ENCODE data around the gene ATG14.

Gene ATG14

GRCh38 chr14:55381040-55381439 lies 30.6 kb downstream of the ATG14 start:
- no peak overlapping the region for H3K27ac ChIP-seq
- no peaks in the 10 kb centered on the region for H3K27me3 ChIP-seq (ENCODE audit: control insufficient read depth, insufficient read depth, low read length)
- no peak overlapping the region for H3K4me2 ChIP-seq (ENCODE audit: low read length)
- H3K9ac ChIP-seq = no peak overlapping the region
- no peak overlapping the region for H3K4me3 ChIP-seq (ENCODE audit: low read depth, low read length)
- H3K4me1 ChIP-seq = no peaks in the 10 kb centered on the region
- H2AFZ ChIP-seq = no peak overlapping the region
- no peaks in the 10 kb centered on the region for H3K79me2 ChIP-seq
- no peaks in the 10 kb centered on the region for H3K36me3 ChIP-seq (ENCODE audit: control insufficient read depth, insufficient read depth, low read length)
- TF ChIP-seq CTCF (IDR thresholded peaks at IDR 0.05) = no peak
- H3K9me3 ChIP-seq (ENCODE audit: control insufficient read depth, low read length) = no peaks in the 10 kb centered on the region

- Histone ChIP-seq H3K4me3 (ENCODE audit: low read depth, low read length) (no peak overlapping the region), H3K4me2 (ENCODE audit: low read length) (no peak overlapping the region), H2AFZ (no peak overlapping the region), H3K27ac (no peak overlapping the region), H3K79me2 (no peaks in the 10 kb centered on the region), H3K9ac (no peak overlapping the region), H3K27me3 (ENCODE audit: control insufficient read depth, insufficient read depth, low read length) (no peaks in the 10 kb centered on the region), H3K4me1 (no peaks in the 10 kb centered on the region), H3K36me3 (ENCODE audit: control insufficient read depth, insufficient read depth, low read length) (no peaks in the 10 kb centered on the region), H3K9me3 (ENCODE audit: control insufficient read depth, low read length) (no peaks in the 10 kb centered on the region)
- TF ChIP-seq CTCF (IDR thresholded peaks at IDR 0.05) = no peak
Measured at GRCh38 chr14:55377236-55377635, 34.4 kb downstream of the ATG14 start.

GRCh38 chr14:55374771-55375170 lies 36.9 kb downstream of the ATG14 start:
- TF ChIP-seq CTCF (IDR thresholded peaks at IDR 0.05) = no peak
- Histone ChIP-seq H3K79me2 (no peaks in the 10 kb centered on the region), H3K9ac (no peak overlapping the region), H3K4me3 (ENCODE audit: low read depth, low read length) (no peak overlapping the region), H3K4me2 (ENCODE audit: low read length) (no peak overlapping the region), H3K27ac (no peak overlapping the region), H3K9me3 (ENCODE audit: control insufficient read depth, low read length) (no peaks in the 10 kb centered on the region), H3K36me3 (ENCODE audit: control insufficient read depth, insufficient read depth, low read length) (no peaks in the 10 kb centered on the region), H2AFZ (no peak overlapping the region), H3K4me1 (no peaks in the 10 kb centered on the region), H3K27me3 (ENCODE audit: control insufficient read depth, insufficient read depth, low read length) (no peaks in the 10 kb centered on the region)

GRCh38 chr14:55373784-55374705 lies 37.6 kb downstream of the ATG14 start:
- Histone ChIP-seq H3K36me3 (ENCODE audit: control insufficient read depth, insufficient read depth, low read length) (no peaks in the 10 kb centered on the region), H3K4me3 (ENCODE audit: low read depth, low read length) (no peak overlapping the region), H2AFZ (no peak overlapping the region), H3K4me2 (ENCODE audit: low read length) (no peak overlapping the region), H3K27me3 (ENCODE audit: control insufficient read depth, insufficient read depth, low read length) (no peaks in the 10 kb centered on the region), H3K9me3 (ENCODE audit: control insufficient read depth, low read length) (no peaks in the 10 kb centered on the region), H3K27ac (no peak overlapping the region), H3K9ac (no peak overlapping the region), H3K4me1 (no peaks in the 10 kb centered on the region), H3K79me2 (no peaks in the 10 kb centered on the region)
- no peak for TF ChIP-seq CTCF (IDR thresholded peaks at IDR 0.05)

- no peaks in the 10 kb centered on the region for H3K79me2 ChIP-seq
- no peak overlapping the region for H3K27ac ChIP-seq
- no peak overlapping the region for H2AFZ ChIP-seq
- H3K36me3 ChIP-seq (ENCODE audit: control insufficient read depth, insufficient read depth, low read length) = no peaks in the 10 kb centered on the region
- no peak for TF ChIP-seq CTCF (IDR thresholded peaks at IDR 0.05)
- H3K9ac ChIP-seq = no peak overlapping the region
- H3K4me3 ChIP-seq (ENCODE audit: low read depth, low read length) = no peak overlapping the region
- H3K9me3 ChIP-seq (ENCODE audit: control insufficient read depth, low read length) = no peaks in the 10 kb centered on the region
- H3K4me2 ChIP-seq (ENCODE audit: low read length) = no peak overlapping the region
- no peaks in the 10 kb centered on the region for H3K27me3 ChIP-seq (ENCODE audit: control insufficient read depth, insufficient read depth, low read length)
- H3K4me1 ChIP-seq = no peaks in the 10 kb centered on the region
Measured at GRCh38 chr14:55372825-55373224, 38.8 kb downstream of the ATG14 start.
